Measurements from ENCODE around the gene PLPPR2. TPM values are rescaled to one million over a fixed set of nuclear protein-coding genes. Genes with fewer than 3 reads are reported as not detected.

Gene PLPPR2
- total and polyA plus RNA-seq, 2 of the 4 experiments (the other 2 are of a cell fraction), result 3.9 to 45.2 TPM

DNA sequence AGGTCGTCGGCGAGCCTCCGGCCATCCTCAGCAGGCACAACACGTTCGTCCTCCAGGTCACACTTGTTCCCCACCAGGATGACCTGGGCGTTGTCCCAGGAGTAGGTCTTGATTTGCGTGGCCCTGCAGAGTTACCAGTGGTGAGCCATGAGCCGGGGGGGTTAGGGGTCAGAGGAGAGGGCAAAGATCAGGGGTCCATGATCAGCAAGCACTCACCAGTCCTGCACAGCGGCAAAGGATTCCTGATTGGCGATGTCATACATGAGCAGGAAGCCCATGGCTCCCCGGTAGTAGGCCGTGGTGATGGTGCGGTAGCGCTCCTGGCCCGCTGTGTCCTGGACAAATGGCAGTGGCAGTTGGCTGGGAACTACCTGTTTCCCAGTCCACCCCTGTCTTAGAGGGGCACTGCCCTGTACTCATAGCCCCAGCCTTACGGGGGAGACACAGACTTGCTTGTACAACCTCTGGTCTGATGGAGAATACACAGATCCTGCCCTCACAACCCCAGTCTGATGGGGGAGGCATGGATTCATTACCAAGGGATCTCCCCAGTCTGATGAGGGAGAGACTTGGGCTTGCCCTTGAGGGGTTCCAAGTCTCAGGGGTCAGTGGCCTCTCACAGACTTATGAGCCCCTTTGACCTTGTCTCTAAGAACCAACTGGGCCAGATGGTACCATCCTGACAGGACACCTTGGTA, 19.6 kb upstream of the PLPPR2 start:
- H2BK5ac ChIP-seq (ENCODE audit: low read depth, low read length, poor library complexity, severe bottlenecking), result no peak overlapping the region
- WGBS, 2 experiments (ENCODE audit: extremely low coverage in 2 of 2, insufficient read length in 1 of 2), result 98% methylated on average over 7 of the region's 17 CpGs; no CpG with 5 or more reads in 1 of the 2 experiments
- H3K18ac ChIP-seq (ENCODE audit: low read depth, low read length), result no peak overlapping the region
- peaks cover 8% of the 10 kb centered on the region for H3K4me1 ChIP-seq (ENCODE audit: control insufficient read depth, insufficient read depth, low read length)
- no TSS peak for BruUV-seq (replicated peaks)
- no peaks in the 10 kb centered on the region for H3K9me3 ChIP-seq (ENCODE audit: control insufficient read depth, insufficient read depth, low read length)
- no peak overlapping the region for H4K91ac ChIP-seq (ENCODE audit: insufficient read depth, low read depth, low read length)
- H2BK120ac ChIP-seq (ENCODE audit: low read depth, low read length), result no peak overlapping the region
- no peak overlapping the region for H2AK5ac ChIP-seq (ENCODE audit: low read depth, low read length)
- TF ChIP-seq POLR2A (IDR thresholded peaks at IDR 0.05; ENCODE audit: low read depth, low read length), result no peak
- TF ChIP-seq CEBPB (IDR thresholded peaks at IDR 0.05; ENCODE audit: low read depth, low read length), result no peak
- TF ChIP-seq, protein P1, sequence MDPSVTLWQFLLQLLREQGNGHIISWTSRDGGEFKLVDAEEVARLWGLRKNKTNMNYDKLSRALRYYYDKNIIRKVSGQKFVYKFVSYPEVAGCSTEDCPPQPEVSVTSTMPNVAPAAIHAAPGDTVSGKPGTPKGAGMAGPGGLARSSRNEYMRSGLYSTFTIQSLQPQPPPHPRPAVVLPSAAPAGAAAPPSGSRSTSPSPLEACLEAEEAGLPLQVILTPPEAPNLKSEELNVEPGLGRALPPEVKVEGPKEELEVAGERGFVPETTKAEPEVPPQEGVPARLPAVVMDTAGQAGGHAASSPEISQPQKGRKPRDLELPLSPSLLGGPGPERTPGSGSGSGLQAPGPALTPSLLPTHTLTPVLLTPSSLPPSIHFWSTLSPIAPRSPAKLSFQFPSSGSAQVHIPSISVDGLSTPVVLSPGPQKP (IDR thresholded peaks at IDR 0.05; ENCODE audit: borderline replicate concordance, low read depth, low read length), result no peak
- TF ChIP-seq BHLHE40 (IDR thresholded peaks at IDR 0.05; ENCODE audit: low read depth, low read length), result no peak
- no peak for TF ChIP-seq RAD21 (IDR thresholded peaks at IDR 0.05; ENCODE audit: low read length)
- TF ChIP-seq, protein P2, sequence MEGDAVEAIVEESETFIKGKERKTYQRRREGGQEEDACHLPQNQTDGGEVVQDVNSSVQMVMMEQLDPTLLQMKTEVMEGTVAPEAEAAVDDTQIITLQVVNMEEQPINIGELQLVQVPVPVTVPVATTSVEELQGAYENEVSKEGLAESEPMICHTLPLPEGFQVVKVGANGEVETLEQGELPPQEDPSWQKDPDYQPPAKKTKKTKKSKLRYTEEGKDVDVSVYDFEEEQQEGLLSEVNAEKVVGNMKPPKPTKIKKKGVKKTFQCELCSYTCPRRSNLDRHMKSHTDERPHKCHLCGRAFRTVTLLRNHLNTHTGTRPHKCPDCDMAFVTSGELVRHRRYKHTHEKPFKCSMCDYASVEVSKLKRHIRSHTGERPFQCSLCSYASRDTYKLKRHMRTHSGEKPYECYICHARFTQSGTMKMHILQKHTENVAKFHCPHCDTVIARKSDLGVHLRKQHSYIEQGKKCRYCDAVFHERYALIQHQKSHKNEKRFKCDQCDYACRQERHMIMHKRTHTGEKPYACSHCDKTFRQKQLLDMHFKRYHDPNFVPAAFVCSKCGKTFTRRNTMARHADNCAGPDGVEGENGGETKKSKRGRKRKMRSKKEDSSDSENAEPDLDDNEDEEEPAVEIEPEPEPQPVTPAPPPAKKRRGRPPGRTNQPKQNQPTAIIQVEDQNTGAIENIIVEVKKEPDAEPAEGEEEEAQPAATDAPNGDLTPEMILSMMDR (conservative IDR thresholded peaks at IDR 0.05; ENCODE audit: low read depth, low read length), result no peak
- TF ChIP-seq MAFK (IDR thresholded peaks at IDR 0.05; ENCODE audit: low read depth, low read length), result no peak
- no peak for TF ChIP-seq CHD1 (IDR thresholded peaks at IDR 0.05; ENCODE audit: low read depth, low read length)
- TF ChIP-seq, protein P3, sequence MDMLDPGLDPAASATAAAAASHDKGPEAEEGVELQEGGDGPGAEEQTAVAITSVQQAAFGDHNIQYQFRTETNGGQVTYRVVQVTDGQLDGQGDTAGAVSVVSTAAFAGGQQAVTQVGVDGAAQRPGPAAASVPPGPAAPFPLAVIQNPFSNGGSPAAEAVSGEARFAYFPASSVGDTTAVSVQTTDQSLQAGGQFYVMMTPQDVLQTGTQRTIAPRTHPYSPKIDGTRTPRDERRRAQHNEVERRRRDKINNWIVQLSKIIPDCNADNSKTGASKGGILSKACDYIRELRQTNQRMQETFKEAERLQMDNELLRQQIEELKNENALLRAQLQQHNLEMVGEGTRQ (IDR thresholded peaks at IDR 0.05; ENCODE audit: low read depth, low read length), result no peak
- no peak for TF ChIP-seq SMC3 (IDR thresholded peaks at IDR 0.05; ENCODE audit: low read depth, low read length)
- no peak overlapping the region for H3K4me3 ChIP-seq (ENCODE audit: insufficient read depth, low read depth, low read length)
- no peak overlapping the region for H4K5ac ChIP-seq (ENCODE audit: low read depth, low read length)
- no peak overlapping the region for H2AK9ac ChIP-seq (replicated peaks; ENCODE audit: low read depth, low read length, poor library complexity)
- H3K14ac ChIP-seq (replicated peaks; ENCODE audit: low read depth, low read length), result no peak overlapping the region
- no peak overlapping the region for H2AFZ ChIP-seq (replicated peaks; ENCODE audit: low read length, poor library complexity)
- ATAC-seq (ENCODE audit: low read depth), result no peak
- no peaks in the 10 kb centered on the region for H3K27me3 ChIP-seq (ENCODE audit: control insufficient read depth, insufficient read depth, low read length)
- no peak overlapping the region for H2BK15ac ChIP-seq (ENCODE audit: low read depth, low read length)
- ChIA-PET CTCF (no interaction called here), POLR2A (ENCODE audit: unreplicated experiment) (no interaction called here)
- intact Hi-C loops (cut with micrococcal nuclease) (no loop called here), in situ Hi-C loops (cut with MboI; ENCODE audit: low sequenced_read_pairs) (no loop called here), dilution Hi-C loops (cut with HindIII; ENCODE audit: low sequenced_read_pairs, unreplicated experiment) (no loop called here)
- H3K79me1 ChIP-seq (ENCODE audit: low read depth in 1 of 2, low read length in 2 of 2), result peaks cover 0 to 15% of the 10 kb centered on the region in 2 experiments; a peak in 3 of 4 replicates
- DNase-seq, result no peak
- H3K4me2 ChIP-seq (ENCODE audit: low read depth, low read length), result no peak overlapping the region
- no peak overlapping the region for H2BK20ac ChIP-seq (ENCODE audit: low read depth, low read length)
- H3K23ac ChIP-seq (ENCODE audit: low read depth, low read length), result no peak overlapping the region
- no peak overlapping the region for H3K4ac ChIP-seq (ENCODE audit: low read depth, low read length)
- H3K27ac ChIP-seq (ENCODE audit: insufficient read depth, low read length), result no peak overlapping the region
- H3K9ac ChIP-seq (ENCODE audit: low read depth, low read length), result no peak overlapping the region
- no peaks in the 10 kb centered on the region for H4K20me1 ChIP-seq (ENCODE audit: insufficient read depth, low read length)
- peaks cover 8% of the 10 kb centered on the region for H3K9me1 ChIP-seq (ENCODE audit: insufficient read depth, low read length)
- H4K8ac ChIP-seq (ENCODE audit: low read depth in 2 of 2, low read length in 2 of 2), result no peak overlapping the region
- no peak overlapping the region for H3K56ac ChIP-seq (ENCODE audit: extremely low read depth, insufficient read depth, low read length)
- H3K36me3 ChIP-seq (ENCODE audit: control insufficient read depth, insufficient read depth, low read length), result peaks cover 23% of the 10 kb centered on the region
